HG03280 (cell line): ENCODE data around the gene ASXL1.
"Not testable (repeated sequence)": the region's sequence is repeated elsewhere in the genome, so short reads cannot be mapped to it uniquely, and the experiment has no call there.

Source experiments
- ATAC-seq: cut with Tn5 transposase; IDR thresholded peaks from one replicate; pipeline ENCODE4 v1.9.1; 2021; ENCODE audit warnings: mild to moderate bottlenecking, moderate library complexity; ENCODE audit not compliant: unreplicated experiment

Gene ASXL1

GRCh38 chr20:32464401-32465091 is 106.4 kb downstream of the ASXL1 start:
- ATAC-seq = no peak

GRCh38 chr20:32465092-32465900 is 107.2 kb downstream of the ASXL1 start:
- ATAC-seq = no peak

GRCh38 chr20:32465901-32466675 is 108.0 kb downstream of the ASXL1 start:
- not testable (repeated sequence) for ATAC-seq

- no peak for ATAC-seq
These were observed 108.8 kb downstream of the ASXL1 start for GRCh38 chr20:32466739-32467505.

GRCh38 chr20:32467506-32468312 is 109.6 kb downstream of the ASXL1 start:
- no peak for ATAC-seq

GRCh38 chr20:32468313-32468640 is 110.1 kb downstream of the ASXL1 start:
- no peak for ATAC-seq

- ATAC-seq = no peak
These were observed 110.7 kb downstream of the ASXL1 start for GRCh38 chr20:32468860-32469259.

- ATAC-seq = no peak
These were observed 112.1 kb downstream of the ASXL1 start for GRCh38 chr20:32470025-32470861.

GRCh38 chr20:32470940-32471339 is 112.8 kb downstream of the ASXL1 start:
- no peak for ATAC-seq

- ATAC-seq = no peak
These were observed 114.6 kb downstream of the ASXL1 start for GRCh38 chr20:32472581-32473207.

- no peak for ATAC-seq
These were observed 115.3 kb downstream of the ASXL1 start for GRCh38 chr20:32473231-32474008.

GRCh38 chr20:32474009-32474716 is 116.0 kb downstream of the ASXL1 start:
- ATAC-seq = no peak

GRCh38 chr20:32474717-32474966 is 116.5 kb downstream of the ASXL1 start:
- ATAC-seq = no peak

- ATAC-seq = no peak
These were observed 117.1 kb downstream of the ASXL1 start for GRCh38 chr20:32474967-32475811.

- no peak for ATAC-seq
These were observed 118.8 kb downstream of the ASXL1 start for GRCh38 chr20:32476684-32477593.
